Measurements from ENCODE around the gene NKPD1. TPM values are rescaled to one million over a fixed set of nuclear protein-coding genes. Genes with fewer than 3 reads are reported as not detected.
A peak's percentile ranks its signal among the peaks of the same experiment; 100 is the strongest.

Gene NKPD1
- total and polyA plus RNA-seq, 9 of the 15 experiments (the other 6 are each of a cell fraction or from before 2014, with no cell fraction given) = 0.03 to 0.09 (median 0.04) TPM; not detected in 5

GRCh38 chr19:45154064-45154827 lies 6.5 kb downstream of the NKPD1 start (continued):
- TF ChIP-seq ZBTB43 (CRISPR knock-in tag; IDR thresholded peaks at IDR 0.05) = no peak
- no peak for TF ChIP-seq HEY1 (CRISPR knock-in tag; IDR thresholded peaks at IDR 0.05; ENCODE audit: borderline replicate concordance)
- peak; percentile 73 for TF ChIP-seq CBFA2T3 (IDR thresholded peaks at IDR 0.05)
- no peak for TF ChIP-seq FOXJ2 (tag; IDR thresholded peaks at IDR 0.05)
- TF ChIP-seq HNRNPL (IDR thresholded peaks at IDR 0.05; ENCODE audit: low read depth, low read length) = no peak
- TF ChIP-seq E2F1 (CRISPR knock-in tag; IDR thresholded peaks at IDR 0.05) = no peak
- TF ChIP-seq RBM34 (IDR thresholded peaks at IDR 0.05; ENCODE audit: borderline replicate concordance, insufficient read depth, low read length) = no peak
- TF ChIP-seq ASH1L (IDR thresholded peaks at IDR 0.05; ENCODE audit: borderline replicate concordance, low read depth, partially characterized antibody) = no peak
- TF ChIP-seq PML (IDR thresholded peaks at IDR 0.05; ENCODE audit: low read length) = no peak
- 0 out of 2 replicates have a peak, but pooled peaks have one; percentile 23 for TF ChIP-seq HIVEP1 (CRISPR knock-in tag; IDR thresholded peaks at IDR 0.05)
- TF ChIP-seq GABPB2 (CRISPR knock-in tag; conservative IDR thresholded peaks at IDR 0.05) = no peak
- TF ChIP-seq ZNF316 (IDR thresholded peaks at IDR 0.05) = peak; percentile 64
- TF ChIP-seq TCF15 (CRISPR knock-in tag; IDR thresholded peaks at IDR 0.05) = no peak
- no peak for TF ChIP-seq GABPA (tag; conservative IDR thresholded peaks at IDR 0.05; ENCODE audit: low read depth)
- TF ChIP-seq NR4A1 (CRISPR knock-in tag; IDR thresholded peaks at IDR 0.05) = no peak
- TF ChIP-seq NR4A1 (tag; IDR thresholded peaks at IDR 0.05) = no peak
- no peak for TF ChIP-seq TAF9B (IDR thresholded peaks at IDR 0.05; ENCODE audit: partially characterized antibody)
- TF ChIP-seq NCOA6 (IDR thresholded peaks at IDR 0.05) = no peak
- TF ChIP-seq BCLAF1 (IDR thresholded peaks at IDR 0.05; ENCODE audit: borderline replicate concordance in 1 of 2, control insufficient read depth in 1 of 2, low read depth in 2 of 2, low read length in 1 of 2) = no peak
- no peak for TF ChIP-seq SMARCC2 (IDR thresholded peaks at IDR 0.05; ENCODE audit: low read depth)
- TF ChIP-seq THAP7 (CRISPR knock-in tag; IDR thresholded peaks at IDR 0.05) = no peak
- 0 out of 2 replicates have a peak, but pooled peaks have one; percentile 47 for TF ChIP-seq CREB1 (IDR thresholded peaks at IDR 0.05)
- TF ChIP-seq CREB1 (CRISPR knock-in tag; IDR thresholded peaks at IDR 0.05) = peak; percentile 49; the same call in 1 of the 2 replicates

All from K562 (cell line).